Endothelial cell of umbilical vein (primary cell): ENCODE data around the gene PHEX. TPM values are rescaled to one million over a fixed set of nuclear protein-coding genes. Genes with fewer than 3 reads are reported as not detected.

Source experiments
- BruUV-seq: library from RNA; stranded (reverse); fragments of 400-500 nt; replicated peaks from 2 replicates; lab custom pipeline; 2021; lab: Mats Ljungman, UMichigan
- CTCF ChIA-PET: fragments of 300-600, 350-600 bp; sonication (Branson Sonifier 250); formaldehyde crosslinking; loops from one replicate; lab custom pipeline; 2021; ENCODE audit warnings: antibody characterized with exemption, inconsistent platforms; lab: Charles Lee
- POLR2A ChIA-PET: fragments of 300-600, 350-600 bp; sonication (Branson Sonifier 250); formaldehyde crosslinking; loops from one replicate; lab custom pipeline; 2021; ENCODE audit warnings: antibody characterized with exemption, inconsistent platforms; lab: Charles Lee
- DNase-seq: peaks from one replicate; pipeline ENCODE4 v3.0.0-alpha.2; 2011; ENCODE audit warnings: low read depth, low spot score
- FAIRE-seq: peaks from 2 replicates; lab custom pipeline; 2011; peaks lifted over from hg19 to GRCh38; lab: Jason Lieb, UNC
- H2AFZ ChIP-seq: 2 replicates; pipeline ENCODE4 v1.6.0; 2012; ENCODE audit warnings: low read depth, low read length, control low read depth, inconsistent platforms
- H3K27ac ChIP-seq: 2 replicates; pipeline ENCODE4 v1.5.1; 2011; ENCODE audit warnings: low read depth, mild to moderate bottlenecking, control low read depth, low read length, moderate library complexity; ENCODE audit not compliant: insufficient read depth
- H3K27me3 ChIP-seq, 2 experiments: 2 replicates each; pipeline versions ENCODE4 v1.6.0 to v1.6.1; 2011; ENCODE audit warnings: low read length in 2 of 2, mixed read lengths in 1 of 2; ENCODE audit not compliant: control insufficient read depth in 2 of 2, insufficient read depth in 2 of 2
- H3K36me3 ChIP-seq, 2 experiments: 2 replicates in 1 of 2; 3 replicates in 1 of 2; pipeline ENCODE4 v1.5.1; 2011; ENCODE audit warnings: low read length in 2 of 2, mild to moderate bottlenecking in 1 of 2, moderate library complexity in 1 of 2; ENCODE audit not compliant: control insufficient read depth in 2 of 2, insufficient read depth in 2 of 2; ENCODE audit errors: extremely low read depth in 1 of 2
- H3K4me1 ChIP-seq: 3 replicates; pipeline ENCODE4 v1.5.1; 2011; ENCODE audit warnings: mild to moderate bottlenecking, low read length; ENCODE audit not compliant: control insufficient read depth, insufficient read depth; ENCODE audit errors: extremely low read depth
- H3K4me2 ChIP-seq: 2 replicates; pipeline ENCODE4 v1.6.1; 2011; ENCODE audit warnings: low read length, control low read depth, mixed read lengths; ENCODE audit not compliant: insufficient read depth
- H3K4me3 ChIP-seq, 3 experiments: fragments of 200-600 bp in 1 of 3; sonication (generic), shearing (Covaris generic) in 1 of 3; replicated peaks in 1 of 3; 2 replicates each; pipeline ENCODE4 v1.5.1; 2011 to 2016; ENCODE audit warnings: control low read depth in 3 of 3, low read length in 3 of 3, mild to moderate bottlenecking in 2 of 3, inconsistent platforms in 1 of 3, low read depth in 1 of 3, moderate library complexity in 1 of 3; ENCODE audit not compliant: insufficient read depth in 1 of 3
- H3K79me2 ChIP-seq: 2 replicates; pipeline ENCODE4 v1.6.0; 2012; ENCODE audit warnings: low read length, inconsistent platforms; ENCODE audit not compliant: control insufficient read depth, insufficient read depth
- H3K9ac ChIP-seq: replicated peaks from 2 replicates; pipeline ENCODE3; 2011; ENCODE audit warnings: low read length, control low read depth; ENCODE audit not compliant: insufficient read depth; ENCODE audit errors: extremely low read depth
- H3K9me1 ChIP-seq: replicated peaks from 3 replicates; pipeline ENCODE4 v1.6.0; 2011; ENCODE audit warnings: mild to moderate bottlenecking, low read length; ENCODE audit not compliant: control insufficient read depth, insufficient read depth; ENCODE audit errors: extremely low read depth
- H3K9me3 ChIP-seq: replicated peaks from 2 replicates; pipeline ENCODE4 v1.5.1; 2012; ENCODE audit warnings: low read length, inconsistent platforms; ENCODE audit not compliant: control insufficient read depth, insufficient read depth
- H4K20me1 ChIP-seq: replicated peaks from 2 replicates; pipeline ENCODE3; 2011; ENCODE audit warnings: mild to moderate bottlenecking, low read length; ENCODE audit not compliant: control insufficient read depth, insufficient read depth; ENCODE audit errors: extremely low read depth
- CTCF ChIP-seq, 2 donors: IDR thresholded peaks; 1 replicate in 1 of 2; 2 replicates in 1 of 2; pipeline ENCODE4 v1.5.1; 2011; ENCODE audit warnings: low read length in 2 of 2, mild to moderate bottlenecking in 2 of 2, moderate library complexity in 2 of 2, control low read depth in 1 of 2, inconsistent platforms in 1 of 2, low read depth in 1 of 2; ENCODE audit not compliant: insufficient read depth in 1 of 2; ENCODE audit errors: extremely low read depth in 1 of 2
- EZH2 ChIP-seq: IDR thresholded peaks from 2 replicates; pipeline ENCODE4 v1.6.1; 2012; ENCODE audit warnings: borderline replicate concordance, low read depth, mild to moderate bottlenecking, moderate library complexity, low read length, inconsistent platforms; ENCODE audit not compliant: severe bottlenecking
- FOS ChIP-seq: IDR thresholded peaks from 2 replicates; pipeline ENCODE4 v1.6.1; 2011; ENCODE audit warnings: mild to moderate bottlenecking, low read length, moderate library complexity, borderline replicate concordance; ENCODE audit not compliant: insufficient read depth
- GATA2 ChIP-seq: IDR thresholded peaks from 2 replicates; pipeline ENCODE4 v1.7.0; 2011; ENCODE audit warnings: low read depth, mild to moderate bottlenecking, moderate library complexity, mixed read lengths, low read length; ENCODE audit not compliant: insufficient read length, insufficient read depth
- JUN ChIP-seq: IDR thresholded peaks from 2 replicates; pipeline ENCODE4 v1.6.1; 2011; ENCODE audit warnings: borderline replicate concordance, low read depth; ENCODE audit not compliant: insufficient read length, insufficient read depth
- MYC ChIP-seq: IDR thresholded peaks from one replicate; pipeline ENCODE4 v1.6.1; 2011; ENCODE audit warnings: mild to moderate bottlenecking, low read depth, low read length
- POLR2A ChIP-seq: IDR thresholded peaks from 2 replicates; pipeline ENCODE4 v1.6.1; 2012; ENCODE audit warnings: low read depth, mild to moderate bottlenecking, control low read depth, low read length
- POLR2AphosphoS5 ChIP-seq: IDR thresholded peaks from 2 replicates; pipeline ENCODE4 v1.6.1; 2012; ENCODE audit warnings: low read depth, mild to moderate bottlenecking, control low read depth, low read length, moderate library complexity; ENCODE audit not compliant: insufficient read depth
- dilution Hi-C: fragments of 300-500 bp; cut with MboI; formaldehyde crosslinking; loops from one replicate; pipeline ENCODE4 v1.15.0; 2019; ENCODE audit warnings: low sequenced_read_pairs; ENCODE audit not compliant: extremely low pct_ligation_motif_present
- intact Hi-C: fragments of 100-400 bp; cut with micrococcal nuclease; formaldehyde crosslinking; loops from one replicate; pipeline ENCODE4 v1.10.0; 2022
- polyA plus RNA-seq, 4 experiments: library from polyadenylated mRNA; depleted of rRNA in 3 of 4; stranded (reverse) in 3 of 4; unstranded in 1 of 4; fragments of >200 nt; gene quantifications; 2 replicates each; pipeline versions ENCODE4 v1.2.1 to v1.2.3, GENCODE V29; 2011 to 2012; ENCODE audit warnings: missing spikeins in 1 of 4
- total RNA-seq: library from RNA; stranded (reverse); gene quantifications from 2 replicates; pipeline ENCODE4 v1.2.3, GENCODE V29; 2021
- TF ChIP-seq, protein P1 (sequence below): IDR thresholded peaks from 2 replicates; pipeline ENCODE4 v1.6.1; 2011; ENCODE audit not compliant: insufficient read depth, insufficient read length

The PHEX gene
- total and polyA plus RNA-seq, 2 donors (not counting 3 experiments of a cell fraction or from before 2014, with no cell fraction given) = 0.07 to 0.44 TPM

- POLR2A ChIA-PET = no interaction called here
- H2AFZ ChIP-seq = no peak overlapping the region
- no peak for DNase-seq
- H3K79me2 ChIP-seq = no peaks in the 10 kb centered on the region
- H3K36me3 ChIP-seq = no peaks in the 10 kb centered on the region
- no peak overlapping the region for H3K4me2 ChIP-seq
- H3K27me3 ChIP-seq = no peaks in the 10 kb centered on the region
- no peaks in the 10 kb centered on the region for H3K4me1 ChIP-seq
- H3K27ac ChIP-seq = no peak overlapping the region
- no peaks in the 10 kb centered on the region for H3K9me3 ChIP-seq
- dilution Hi-C loops (no loop called here), intact Hi-C loops (no loop called here)
- TF ChIP-seq EZH2 (no peak), MYC (no peak), FOS (no peak), JUN (no peak), POLR2AphosphoS5 (no peak), CTCF (IDR thresholded peaks at IDR 0.05; ENCODE audit: extremely low read depth in 1 of 2, insufficient read depth in 1 of 2, low read depth in 1 of 2, low read length in 2 of 2) (no peak), GATA2 (no peak), POLR2A (no peak)
- TF ChIP-seq, protein P1, sequence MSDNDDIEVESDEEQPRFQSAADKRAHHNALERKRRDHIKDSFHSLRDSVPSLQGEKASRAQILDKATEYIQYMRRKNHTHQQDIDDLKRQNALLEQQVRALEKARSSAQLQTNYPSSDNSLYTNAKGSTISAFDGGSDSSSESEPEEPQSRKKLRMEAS = no peak
- no TSS peak for BruUV-seq
- no peaks in the 10 kb centered on the region for H3K9me1 ChIP-seq
- FAIRE-seq = no peak
- H3K9ac ChIP-seq = no peak overlapping the region
- CTCF ChIA-PET = no interaction called here
- no peaks in the 10 kb centered on the region for H4K20me1 ChIP-seq
- H3K4me3 ChIP-seq = no peak overlapping the region
Measured at GRCh38 chrX:22248401-22248800, 216.3 kb downstream of the PHEX start.
